KMS-11 (cell line): ENCODE results near the gene METTL8.

Source experiments
- H2AFZ ChIP-seq: fragments of 200-600 bp; sonication (generic); 2 replicates; pipeline ENCODE4 v1.6.1; 2016; ENCODE audit warnings: antibody characterized with exemption, mixed run types, low read depth
- H3K27ac ChIP-seq: fragments of 200-600 bp; sonication (generic); 2 replicates; pipeline ENCODE4 v1.6.1; 2016; ENCODE audit warnings: mild to moderate bottlenecking, mixed run types
- H3K27me3 ChIP-seq: fragments of 200-600 bp; sonication (generic); 2 replicates; pipeline ENCODE4 v1.6.1; 2017; ENCODE audit warnings: mild to moderate bottlenecking, low read depth, mixed run types, moderate library complexity; ENCODE audit not compliant: insufficient read depth
- H3K36me3 ChIP-seq: fragments of 200-600 bp; sonication (generic); 2 replicates; pipeline ENCODE4 v1.6.1; 2017; ENCODE audit warnings: mild to moderate bottlenecking, mixed run types; ENCODE audit not compliant: insufficient read depth
- H3K4me1 ChIP-seq: fragments of 200-600 bp; sonication (generic); 2 replicates; pipeline ENCODE4 v1.6.1; 2016; ENCODE audit warnings: mild to moderate bottlenecking, low read depth, mixed run types; ENCODE audit not compliant: poor library complexity, severe bottlenecking
- H3K4me2 ChIP-seq: fragments of 200-600 bp; sonication (generic); 2 replicates; pipeline ENCODE4 v1.7.0; 2016; ENCODE audit warnings: mild to moderate bottlenecking, mixed run types
- H3K4me3 ChIP-seq: fragments of 200-600 bp; sonication (generic); IDR thresholded peaks from 2 replicates; pipeline ENCODE4 v1.6.1; 2017; ENCODE audit warnings: low read depth, low read length, mixed read lengths; ENCODE audit not compliant: insufficient read depth
- H3K79me2 ChIP-seq: fragments of 200-600 bp; sonication (generic); 2 replicates; pipeline ENCODE4 v1.6.1; 2016; ENCODE audit warnings: low read depth, mixed run types; ENCODE audit not compliant: insufficient read depth
- H3K9ac ChIP-seq: fragments of 200-600 bp; sonication (generic); 2 replicates; pipeline ENCODE4 v1.6.1; 2016; ENCODE audit warnings: mild to moderate bottlenecking, mixed run types
- H4K20me1 ChIP-seq: fragments of 200-600 bp; sonication (generic); 2 replicates; pipeline ENCODE4 v1.6.1; 2016; ENCODE audit warnings: mild to moderate bottlenecking, mixed run types; ENCODE audit not compliant: insufficient read depth
- CTCF ChIP-seq: fragments of 200-600 bp; sonication (generic); conservative IDR thresholded peaks from 2 replicates; pipeline ENCODE4 v1.6.1; 2017; ENCODE audit warnings: low read depth, mild to moderate bottlenecking, antibody characterized with exemption, low read length, moderate library complexity, mixed read lengths

The METTL8 gene

GRCh38 chr2:171409436-171409971 lies 24.3 kb downstream of the METTL8 start:
- Histone ChIP-seq H2AFZ (no peak overlapping the region), H3K79me2 (no peaks in the 10 kb centered on the region; the same call in 1 of the 2 replicates), H3K27me3 (no peaks in the 10 kb centered on the region), H4K20me1 (no peaks in the 10 kb centered on the region), H3K4me1 (peaks cover 33% of the 10 kb centered on the region), H3K9ac (no peak overlapping the region), H3K4me3 (no peak overlapping the region), H3K4me2 (no peak overlapping the region), H3K27ac (no peak overlapping the region), H3K36me3 (no peaks in the 10 kb centered on the region; the same call in 1 of the 2 replicates)
- no peak for TF ChIP-seq CTCF

- H3K9ac ChIP-seq, result no peak overlapping the region
- no peak overlapping the region for H3K4me3 ChIP-seq
- no peaks in the 10 kb centered on the region for H4K20me1 ChIP-seq
- peaks cover 33% of the 10 kb centered on the region for H3K4me1 ChIP-seq
- H2AFZ ChIP-seq, result no peak overlapping the region
- no peak for TF ChIP-seq CTCF
- no peaks in the 10 kb centered on the region for H3K27me3 ChIP-seq
- no peak overlapping the region for H3K27ac ChIP-seq
- peak overlapping the region; percentile 10; the same call in 1 of the 2 replicates for H3K4me2 ChIP-seq
- no peaks in the 10 kb centered on the region for H3K36me3 ChIP-seq
- H3K79me2 ChIP-seq, result no peaks in the 10 kb centered on the region; the same call in 1 of the 2 replicates
Measured at GRCh38 chr2:171407676-171408044, 26.1 kb downstream of the METTL8 start.

GRCh38 chr2:171407030-171407675 lies 26.6 kb downstream of the METTL8 start:
- no peak overlapping the region for H2AFZ ChIP-seq
- no peaks in the 10 kb centered on the region; the same call in 1 of the 2 replicates for H3K79me2 ChIP-seq
- no peak overlapping the region for H3K9ac ChIP-seq
- peaks cover 33% of the 10 kb centered on the region for H3K4me1 ChIP-seq
- H3K36me3 ChIP-seq, result no peaks in the 10 kb centered on the region
- H3K4me2 ChIP-seq, result peak overlapping the region; percentile 10; the same call in 1 of the 2 replicates
- TF ChIP-seq CTCF, result no peak
- H4K20me1 ChIP-seq, result no peaks in the 10 kb centered on the region
- H3K27ac ChIP-seq, result no peak overlapping the region
- H3K4me3 ChIP-seq, result no peak overlapping the region
- no peaks in the 10 kb centered on the region for H3K27me3 ChIP-seq

- Histone ChIP-seq H3K9ac (no peak overlapping the region), H3K27me3 (no peaks in the 10 kb centered on the region), H3K79me2 (no peaks in the 10 kb centered on the region; the same call in 1 of the 2 replicates), H4K20me1 (no peaks in the 10 kb centered on the region), H3K4me1 (peaks cover 33% of the 10 kb centered on the region), H3K4me3 (no peak overlapping the region), H3K27ac (no peak overlapping the region), H3K4me2 (peak overlapping the region; percentile 18; the same call in 1 of the 2 replicates), H2AFZ (no peak overlapping the region), H3K36me3 (no peaks in the 10 kb centered on the region)
- TF ChIP-seq CTCF, result no peak
Measured at GRCh38 chr2:171406044-171406443, 27.7 kb downstream of the METTL8 start.
